ENCODE measurements around the gene NOS3. TPM values are rescaled to one million over a fixed set of nuclear protein-coding genes. Genes with fewer than 3 reads are reported as not detected.
A peak's percentile ranks its signal among the peaks of the same experiment; 100 is the strongest.

Gene NOS3
- total and polyA plus RNA-seq, 9 of the 15 experiments (the other 6 are each of a cell fraction or from before 2014, with no cell fraction given) = 1.1 to 121 (median 23.6) TPM

DNA sequence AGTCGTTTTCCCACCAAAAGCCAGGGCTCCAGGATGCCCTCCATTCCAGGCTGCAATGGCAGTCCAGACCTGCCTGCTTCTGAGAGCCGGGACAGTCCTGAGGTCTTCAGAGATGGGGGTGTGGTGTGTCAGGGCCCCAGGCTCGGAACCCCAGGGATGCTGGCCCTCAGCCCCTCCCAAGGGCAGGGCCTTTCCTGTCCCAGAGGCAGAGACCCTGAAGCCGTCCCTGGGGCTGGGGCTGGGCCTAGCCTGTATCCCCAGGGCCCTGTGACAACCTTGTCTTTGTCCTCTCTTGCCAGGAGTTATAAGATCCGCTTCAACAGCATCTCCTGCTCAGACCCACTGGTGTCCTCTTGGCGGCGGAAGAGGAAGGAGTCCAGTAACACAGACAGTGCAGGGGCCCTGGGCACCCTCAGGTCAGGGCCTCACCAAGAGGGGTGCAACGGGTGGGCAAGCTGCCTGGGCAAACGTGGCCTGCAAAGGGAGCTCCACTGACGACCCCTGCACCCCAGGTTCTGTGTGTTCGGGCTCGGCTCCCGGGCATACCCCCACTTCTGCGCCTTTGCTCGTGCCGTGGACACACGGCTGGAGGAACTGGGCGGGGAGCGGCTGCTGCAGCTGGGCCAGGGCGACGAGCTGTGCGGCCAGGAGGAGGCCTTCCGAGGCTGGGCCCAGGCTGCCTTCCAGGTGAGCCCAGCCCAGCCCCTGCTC lies 15.9 kb downstream of the NOS3 start:
- no peaks in the 10 kb centered on the region; a peak in 1 of 5 replicates for H3K27me3 ChIP-seq (ENCODE audit: control insufficient read depth in 2 of 2, insufficient read depth in 2 of 2, low read length in 2 of 2)
- H3K4me2 ChIP-seq (ENCODE audit: insufficient read depth, low read length) = no peak overlapping the region
- 76% methylated on average over 23 of the region's 23 CpGs for WGBS (ENCODE audit: insufficient coverage, low coverage, missing lambda C conversion rate)
- no peak overlapping the region for H3K4me3 ChIP-seq
- TF ChIP-seq ZNF561 (CRISPR knock-in tag; conservative IDR thresholded peaks at IDR 0.05) (no peak), RBFOX2 (IDR thresholded peaks at IDR 0.05; ENCODE audit: low read depth, low read length) (peak; percentile 27; the same call in 1 of the 2 replicates), RBM14 (IDR thresholded peaks at IDR 0.05; ENCODE audit: borderline replicate concordance, insufficient read depth, low read depth, low read length) (0 out of 2 replicates have a peak, but pooled peaks have one; percentile 66)
- TF ChIP-seq, protein P1, sequence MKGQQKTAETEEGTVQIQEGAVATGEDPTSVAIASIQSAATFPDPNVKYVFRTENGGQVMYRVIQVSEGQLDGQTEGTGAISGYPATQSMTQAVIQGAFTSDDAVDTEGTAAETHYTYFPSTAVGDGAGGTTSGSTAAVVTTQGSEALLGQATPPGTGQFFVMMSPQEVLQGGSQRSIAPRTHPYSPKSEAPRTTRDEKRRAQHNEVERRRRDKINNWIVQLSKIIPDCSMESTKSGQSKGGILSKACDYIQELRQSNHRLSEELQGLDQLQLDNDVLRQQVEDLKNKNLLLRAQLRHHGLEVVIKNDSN (CRISPR knock-in tag; IDR thresholded peaks at IDR 0.05) = peak; percentile 27; the same call in 1 of the 2 replicates
- in situ Hi-C loops (cut with MboI) (no loop called here), intact Hi-C loops (cut with micrococcal nuclease) (loop anchor here (5.0 kb wide), 1 partner anchor 226 kb away; the partner anchor contains the start of gene CHPF2)
- no peak for FAIRE-seq
- H3K9me3 ChIP-seq (replicated peaks; ENCODE audit: control insufficient read depth, insufficient read depth, low read depth, low read length) = no peaks in the 10 kb centered on the region
- H3K9me1 ChIP-seq (ENCODE audit: control insufficient read depth, insufficient read depth, low read length) = no peaks in the 10 kb centered on the region
- peaks cover 41 to 61% of the 10 kb centered on the region in 2 experiments for H3K4me1 ChIP-seq (replicated peaks in 1 of 2; ENCODE audit: control insufficient read depth in 2 of 2, insufficient read depth in 2 of 2, low read length in 2 of 2)
- H3K79me2 ChIP-seq (ENCODE audit: control insufficient read depth, insufficient read depth, low read length) = peaks cover 30% of the 10 kb centered on the region
- no TSS peak for BruUV-seq (replicated peaks)
- H3K9ac ChIP-seq (ENCODE audit: insufficient read depth in 1 of 2, low read depth in 2 of 2, low read length in 2 of 2) = peak overlapping the region in 1 of 2 experiments; percentile 69; a peak in 2 of 4 replicates
- no peak overlapping the region for H3K27ac ChIP-seq (ENCODE audit: extremely low read depth, low read depth, low read length)
- ChIA-PET CTCF (ENCODE audit: low intra/inter-chr PET ratio) (interaction anchor here (3.5 kb wide), 1 partner anchor 44 kb away, joined by 15 read pairs; no protein-coding TSS in a partner anchor), POLR2A (interaction anchor here (0.6 to 8.4 kb wide), 6 partner anchors 8 to 721 kb away, joined by 3 to 146 read pairs (median 6); partner anchors contain the start of genes ABCB8 and ATG9B)
- DNase-seq (ENCODE audit: extremely low read depth in 1 of 4, low spot score in 3 of 4) = no peak
- H3K36me3 ChIP-seq (ENCODE audit: control insufficient read depth, insufficient read depth, low read length) = peaks cover 2% of the 10 kb centered on the region; the same call in 1 of the 3 replicates
- ATAC-seq = no peak
- no peaks in the 10 kb centered on the region for H4K20me1 ChIP-seq (replicated peaks; ENCODE audit: control insufficient read depth, insufficient read depth, low read length)
- no peak overlapping the region for H2AFZ ChIP-seq (ENCODE audit: low read depth, low read length)

All from K562 (cell line).